GM06990 (cell line): Measurements from ENCODE around the gene TTLL8.
"Not testable (repeated sequence)": the region's sequence is repeated elsewhere in the genome, so short reads cannot be mapped to it uniquely, and the experiment has no call there.

Experiments used
- DNase-seq: peaks from one replicate; pipeline ENCODE4 v3.0.0-alpha.2; 2011; ENCODE audit not compliant: insufficient read length; ENCODE audit errors: extremely low read depth
- H3K27me3 ChIP-seq: replicated peaks from 2 replicates; pipeline ENCODE4 v1.6.0; 2011; ENCODE audit warnings: low read length; ENCODE audit not compliant: control insufficient read depth, insufficient read depth
- H3K36me3 ChIP-seq: 2 replicates; pipeline ENCODE4 v1.5.1; 2011; ENCODE audit warnings: low read length; ENCODE audit not compliant: control insufficient read depth, insufficient read depth
- H3K4me3 ChIP-seq: replicated peaks from 2 replicates; pipeline ENCODE4 v1.5.1; 2011; ENCODE audit warnings: low read depth, mild to moderate bottlenecking, control low read depth, low read length
- TF ChIP-seq, protein P1 (sequence below): IDR thresholded peaks from 2 replicates; pipeline ENCODE4 v1.5.1; 2011; ENCODE audit warnings: low read length, control low read depth, mild to moderate bottlenecking, inconsistent platforms; ENCODE audit not compliant: insufficient read depth, poor library complexity, severe bottlenecking

TTLL8 gene

DNA sequence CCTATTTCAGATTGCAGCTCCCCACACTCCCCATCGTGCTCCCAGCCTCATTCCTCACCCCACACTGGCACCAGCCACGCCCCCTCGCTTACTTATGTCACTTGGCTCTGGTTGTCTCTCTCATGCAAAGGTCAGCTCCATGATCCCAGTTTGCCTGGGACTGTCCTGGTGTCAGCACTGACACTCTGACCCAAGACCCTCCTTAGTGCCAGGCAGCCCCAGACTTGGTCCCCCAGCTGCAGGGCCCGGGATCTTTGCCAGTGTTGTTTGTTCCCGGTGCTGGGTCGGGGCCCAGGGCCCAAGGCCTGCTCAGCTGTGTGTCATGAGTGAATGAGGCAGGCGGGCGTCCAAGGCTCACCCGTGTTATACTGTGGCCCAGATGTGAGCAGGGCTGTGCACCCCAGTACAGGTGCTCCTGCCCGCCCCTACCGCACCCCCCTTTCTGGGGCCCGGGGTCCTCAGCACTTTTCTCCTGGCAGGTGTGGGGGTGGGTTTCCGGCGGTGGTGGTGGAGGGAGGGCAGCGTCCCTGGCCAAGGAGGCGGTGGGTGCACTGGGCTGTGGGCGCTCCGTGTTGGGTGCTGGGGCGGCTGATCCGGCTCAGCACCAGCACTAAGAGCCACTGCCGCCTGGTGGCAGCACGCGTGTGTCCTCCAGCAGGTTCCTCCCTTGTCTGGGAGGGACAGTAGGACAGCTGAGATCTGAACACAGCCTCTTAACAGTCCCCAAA, 65.0 kb downstream of the TTLL8 start:
- no peak for DNase-seq
- TF ChIP-seq, protein P1, sequence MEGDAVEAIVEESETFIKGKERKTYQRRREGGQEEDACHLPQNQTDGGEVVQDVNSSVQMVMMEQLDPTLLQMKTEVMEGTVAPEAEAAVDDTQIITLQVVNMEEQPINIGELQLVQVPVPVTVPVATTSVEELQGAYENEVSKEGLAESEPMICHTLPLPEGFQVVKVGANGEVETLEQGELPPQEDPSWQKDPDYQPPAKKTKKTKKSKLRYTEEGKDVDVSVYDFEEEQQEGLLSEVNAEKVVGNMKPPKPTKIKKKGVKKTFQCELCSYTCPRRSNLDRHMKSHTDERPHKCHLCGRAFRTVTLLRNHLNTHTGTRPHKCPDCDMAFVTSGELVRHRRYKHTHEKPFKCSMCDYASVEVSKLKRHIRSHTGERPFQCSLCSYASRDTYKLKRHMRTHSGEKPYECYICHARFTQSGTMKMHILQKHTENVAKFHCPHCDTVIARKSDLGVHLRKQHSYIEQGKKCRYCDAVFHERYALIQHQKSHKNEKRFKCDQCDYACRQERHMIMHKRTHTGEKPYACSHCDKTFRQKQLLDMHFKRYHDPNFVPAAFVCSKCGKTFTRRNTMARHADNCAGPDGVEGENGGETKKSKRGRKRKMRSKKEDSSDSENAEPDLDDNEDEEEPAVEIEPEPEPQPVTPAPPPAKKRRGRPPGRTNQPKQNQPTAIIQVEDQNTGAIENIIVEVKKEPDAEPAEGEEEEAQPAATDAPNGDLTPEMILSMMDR, result peak; percentile 95
- Histone ChIP-seq H3K27me3 (no peaks in the 10 kb centered on the region), H3K4me3 (no peak overlapping the region), H3K36me3 (no peaks in the 10 kb centered on the region)

- H3K27me3 ChIP-seq, result no peaks in the 10 kb centered on the region
Measured at GRCh38 chr22:49991907-49992533, 66.1 kb downstream of the TTLL8 start.

GRCh38 chr22:49991167-49991566, 66.9 kb downstream of the TTLL8 start:
- no peak for DNase-seq
- TF ChIP-seq, protein P1, result no peak
- Histone ChIP-seq H3K36me3 (no peaks in the 10 kb centered on the region), H3K4me3 (no peak overlapping the region), H3K27me3 (no peaks in the 10 kb centered on the region)

More at GRCh38 chr22:49991907-49992533, 66.1 kb downstream of the TTLL8 start:
- no peaks in the 10 kb centered on the region for H3K36me3 ChIP-seq
- no peak for DNase-seq
- TF ChIP-seq, protein P1, result no peak
- H3K4me3 ChIP-seq, result no peak overlapping the region

DNA sequence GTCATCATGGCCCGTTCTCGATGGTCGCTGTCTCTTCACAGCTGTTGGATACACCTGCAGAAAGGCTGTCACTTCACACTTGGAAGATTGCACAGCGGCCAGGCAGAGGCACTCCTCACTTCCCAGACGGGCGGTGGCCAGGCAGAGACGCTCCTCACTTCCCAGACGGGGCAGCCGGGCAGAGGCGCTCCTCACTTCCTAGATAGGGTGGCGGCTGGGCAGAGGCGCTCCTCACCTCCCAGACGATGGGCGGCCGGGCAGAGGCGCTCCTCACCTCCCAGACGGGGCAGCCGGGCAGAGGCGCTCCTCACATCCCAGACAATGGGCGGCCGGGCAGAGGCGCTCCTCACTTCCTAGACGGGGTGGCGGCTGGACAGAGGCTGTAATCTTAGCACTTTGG, 68.3 kb downstream of the TTLL8 start:
- not testable (repeated sequence) for H3K27me3 ChIP-seq, H3K36me3 ChIP-seq, DNase-seq, H3K4me3 ChIP-seq

DNA sequence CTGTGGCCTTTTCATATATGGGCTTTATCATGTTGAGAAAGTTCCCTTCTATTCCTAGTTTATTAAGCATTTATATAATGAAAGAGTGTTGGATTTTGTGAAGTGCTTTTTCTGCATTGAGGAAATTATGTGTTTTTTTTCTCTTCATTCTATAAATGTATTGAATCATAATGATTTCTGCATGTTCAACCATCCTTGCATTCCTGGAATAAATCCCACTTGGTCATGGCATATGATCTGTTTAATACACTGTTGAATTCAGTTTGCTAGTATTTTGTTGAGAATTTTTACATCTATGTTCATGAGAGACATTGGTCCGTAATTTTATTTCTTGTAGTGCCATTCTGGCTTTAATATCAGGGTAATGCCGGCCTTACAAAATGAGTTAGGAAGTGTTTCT, 71.8 kb downstream of the TTLL8 start:
- TF ChIP-seq, protein P1, result no peak
- no peak for DNase-seq
- Histone ChIP-seq H3K4me3 (no peak overlapping the region), H3K36me3 (no peaks in the 10 kb centered on the region), H3K27me3 (no peaks in the 10 kb centered on the region; the same call in 1 of the 2 replicates)

DNA sequence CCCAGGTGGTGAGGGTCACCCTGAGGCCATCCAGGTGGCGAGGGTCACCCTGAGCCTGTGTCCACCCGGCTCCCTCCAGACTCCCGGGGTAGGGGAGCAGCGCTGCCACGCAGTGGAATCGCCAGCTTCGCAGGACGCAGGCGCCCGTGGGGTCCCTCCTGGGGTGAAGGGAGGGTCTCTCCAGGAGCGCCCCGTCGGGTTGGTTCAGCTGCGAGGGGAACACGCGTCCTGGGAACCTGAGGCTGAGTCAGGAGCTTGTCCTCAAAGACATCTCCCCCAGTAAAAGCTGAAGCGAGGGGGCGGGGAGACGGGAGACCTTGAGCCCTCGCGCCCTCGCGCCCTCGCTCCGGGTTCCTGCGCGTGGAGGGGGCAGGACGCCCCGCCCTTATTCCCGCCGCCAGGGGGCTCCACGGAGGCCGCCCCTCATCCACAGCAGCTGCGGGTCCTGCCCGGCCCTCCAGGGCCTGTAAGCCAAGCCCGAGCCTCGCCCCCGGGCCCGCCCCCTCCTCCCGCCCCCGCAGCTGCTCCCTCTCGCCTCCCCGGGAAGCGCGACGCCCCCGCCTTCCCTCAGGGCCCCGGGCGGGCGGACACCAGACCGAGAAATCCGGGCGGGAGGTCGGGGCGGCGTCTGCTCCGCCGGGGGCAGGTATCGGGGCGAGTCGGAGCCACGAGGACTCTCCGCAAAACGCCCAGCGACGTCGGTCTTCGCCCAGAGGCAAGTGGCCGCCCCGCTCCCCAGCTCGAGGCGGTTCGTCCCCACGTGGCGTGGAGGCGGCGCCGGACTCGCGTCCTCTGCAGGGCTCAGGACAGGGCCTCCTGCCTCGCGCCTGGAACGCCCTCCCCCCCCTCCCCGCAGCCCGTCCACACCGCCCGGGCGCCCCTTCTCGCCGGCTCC, 74.7 kb downstream of the TTLL8 start:
- no peak overlapping the region for H3K4me3 ChIP-seq

DNA sequence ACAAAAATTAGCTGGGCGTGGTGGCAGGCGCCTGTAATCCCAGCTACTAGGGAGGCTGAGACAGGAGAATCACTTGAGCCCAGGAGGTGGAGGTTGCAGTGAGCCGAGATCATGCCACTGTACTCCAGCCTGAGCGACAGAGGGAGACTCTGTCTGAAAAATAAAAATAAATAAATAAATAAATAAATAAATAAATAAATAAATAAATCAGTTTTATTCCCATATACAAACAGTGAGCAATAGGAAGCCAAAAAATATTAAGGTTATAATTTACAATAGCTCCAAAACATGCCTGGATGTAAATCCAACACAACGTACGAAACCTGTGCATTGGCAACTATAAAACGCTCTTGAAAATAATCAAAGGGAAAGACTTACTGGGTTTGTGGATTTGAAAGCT, 76.3 kb downstream of the TTLL8 start:
- not testable (repeated sequence) for DNase-seq, H3K4me3 ChIP-seq, H3K27me3 ChIP-seq, H3K36me3 ChIP-seq

More for the DNA sequence above, 74.7 kb downstream of the TTLL8 start:
- DNase-seq, result no peak
- TF ChIP-seq, protein P1, result peak; percentile 37
- Histone ChIP-seq H3K36me3 (no peaks in the 10 kb centered on the region), H3K27me3 (no peaks in the 10 kb centered on the region; the same call in 1 of the 2 replicates)
